GM18520 (cell line): ENCODE measurements around the gene RNF145.
"Not testable (repeated sequence)": the region's sequence is repeated elsewhere in the genome, so short reads cannot be mapped to it uniquely, and the experiment has no call there.

Source experiments
- ATAC-seq: cut with Tn5 transposase; IDR thresholded peaks from one replicate; pipeline ENCODE4 v1.9.1; 2021; ENCODE audit not compliant: unreplicated experiment

The RNF145 gene

DNA sequence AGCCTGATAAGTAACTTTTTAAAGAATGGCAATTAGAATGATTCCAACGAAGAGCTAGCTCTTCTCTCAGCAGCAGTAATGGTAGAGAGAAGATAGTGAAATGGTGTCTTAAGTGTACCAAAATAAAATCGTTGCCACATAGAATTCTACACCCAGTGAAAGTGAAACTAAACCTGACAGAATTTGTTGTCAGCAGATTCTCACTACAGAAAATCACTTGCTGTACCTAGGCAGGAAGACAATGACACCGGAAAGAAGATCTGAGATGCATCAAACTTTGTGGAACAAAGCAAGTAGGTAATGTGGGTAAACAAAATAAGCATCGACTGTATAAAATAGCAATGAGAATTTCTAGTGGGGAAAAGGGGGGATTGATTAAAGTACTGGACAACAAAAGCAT is 88.9 kb downstream of the RNF145 start:
- ATAC-seq: no peak

DNA sequence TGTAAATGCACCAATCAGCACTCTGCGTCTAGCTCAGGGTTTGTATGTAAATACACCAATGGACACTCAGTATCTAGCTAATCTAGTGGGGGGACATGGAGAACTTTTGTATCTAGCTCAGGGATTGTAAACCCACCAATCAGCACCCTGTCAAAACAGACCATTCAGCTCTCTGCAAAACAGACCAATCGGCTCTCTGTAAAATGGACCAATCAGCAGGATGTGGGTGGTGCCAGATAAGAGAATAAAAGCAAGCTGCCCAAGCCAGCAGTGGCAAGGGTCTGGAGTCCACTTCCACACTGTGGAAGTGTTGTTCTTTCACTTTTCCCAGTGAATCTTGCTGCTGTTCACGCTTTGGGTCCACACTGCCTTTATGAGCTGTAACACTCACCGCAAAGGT is 89.5 kb downstream of the RNF145 start:
- not testable (repeated sequence) for ATAC-seq

DNA sequence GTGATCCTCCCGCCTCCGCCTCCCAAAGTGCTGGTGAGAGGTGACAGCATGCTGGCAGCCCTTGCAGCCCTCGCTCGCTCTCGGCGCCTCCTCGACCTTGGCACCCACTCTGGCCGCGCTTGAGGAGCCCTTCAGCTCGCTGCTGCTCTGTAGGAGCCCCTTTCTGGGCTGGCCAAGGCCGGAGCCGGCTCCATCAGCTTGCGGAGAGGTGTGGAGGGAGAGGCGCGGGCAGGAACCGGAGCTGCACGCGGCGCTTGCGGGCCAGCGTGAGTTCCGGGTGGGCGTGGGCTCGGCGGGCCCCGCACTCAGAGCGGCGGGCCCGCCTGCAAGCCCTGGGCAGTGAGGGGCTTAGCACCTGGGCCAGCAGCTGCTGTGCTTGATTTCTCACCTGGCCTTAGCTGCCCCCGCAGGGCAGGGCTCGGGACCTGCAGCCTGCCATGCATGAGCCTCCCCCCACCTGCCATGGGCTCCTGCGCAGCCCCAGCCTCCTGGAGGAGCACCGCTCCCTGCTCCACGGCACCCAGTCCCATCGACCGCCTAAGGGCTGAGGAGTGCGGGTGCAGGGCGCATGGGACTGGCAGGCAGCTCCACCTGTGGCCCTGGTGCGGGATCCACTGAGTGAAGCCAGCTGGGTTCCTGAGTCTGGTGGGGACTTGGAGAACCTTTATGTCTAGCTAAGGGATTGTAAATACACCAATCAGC is 90.2 kb downstream of the RNF145 start:
- ATAC-seq: not testable (repeated sequence)

DNA sequence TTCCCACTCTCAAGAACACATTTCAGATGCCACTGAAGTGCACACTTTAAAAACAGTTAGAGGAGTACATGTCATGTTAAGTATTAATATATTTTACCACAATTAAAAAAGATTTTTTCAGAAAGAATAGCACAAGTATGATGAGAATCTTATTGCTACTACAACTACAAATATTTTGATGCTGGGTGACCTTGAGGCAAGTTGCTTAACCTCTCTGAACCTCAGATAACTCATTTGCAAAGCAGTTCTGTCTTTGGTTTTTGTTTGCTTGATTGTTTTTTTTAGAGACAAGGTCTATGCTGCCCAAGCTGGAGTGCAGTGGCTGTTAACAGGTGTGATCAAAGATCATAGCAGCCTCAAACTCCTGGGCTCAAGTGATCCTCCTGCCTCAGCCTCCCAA is 95.9 kb downstream of the RNF145 start:
- ATAC-seq: no peak

DNA sequence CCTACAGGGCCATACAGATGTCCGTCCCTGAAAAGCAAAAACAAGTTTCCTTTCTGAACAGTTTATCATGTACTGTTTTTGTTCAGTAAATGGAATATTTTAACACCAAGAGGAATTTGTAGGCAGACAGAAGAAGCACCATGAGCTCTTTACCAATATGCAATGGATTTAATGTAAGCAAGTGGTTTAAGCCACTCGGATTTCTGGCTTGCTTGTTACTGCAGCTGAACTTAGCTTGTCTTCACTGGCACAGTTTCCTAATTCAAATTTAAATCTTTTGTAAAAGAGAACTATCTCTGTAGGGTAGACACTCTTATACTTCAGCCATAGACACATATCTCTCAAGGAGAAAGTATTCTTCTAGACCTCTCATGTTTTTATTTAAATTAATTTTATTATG is 96.9 kb downstream of the RNF145 start:
- no peak for ATAC-seq
